HEK293 (cell line): ENCODE measurements around the gene SLC35E3.

Source experiments
- CTCF ChIA-PET: fragments of 350-600 bp; formaldehyde crosslinking; extraction: SDS; loops from one replicate; lab custom pipeline; 2021; ENCODE audit warnings: antibody characterized with exemption; lab: Yijun Ruan, JAX
- POLR2A ChIA-PET: fragments of 300-600 bp; formaldehyde crosslinking; extraction: SDS; loops from one replicate; lab custom pipeline; 2020; ENCODE audit warnings: antibody characterized with exemption, inconsistent platforms; lab: Yijun Ruan, JAX
- H3K27ac ChIP-seq: fragments of 200-500 bp; sonication (Bioruptor generic); 2 replicates; pipeline ENCODE4 v1.5.1; 2014; ENCODE audit warnings: low read depth, low read length, control low read depth, inconsistent platforms; ENCODE audit errors: extremely low read depth
- H3K36me3 ChIP-seq, 2 experiments: fragments of 200-500 bp in 1 of 2; sonication (Bioruptor generic) in 1 of 2; 1 replicate in 1 of 2; 2 replicates in 1 of 2; pipeline ENCODE4 v1.5.1; 2014 to 2017; ENCODE audit warnings: inconsistent platforms in 2 of 2, low read length in 2 of 2; ENCODE audit not compliant: control insufficient read depth in 2 of 2, insufficient read depth in 1 of 2
- H3K4me1 ChIP-seq: fragments of 200-500 bp; sonication (Bioruptor generic); 2 replicates; pipeline ENCODE4 v1.5.1; 2014; ENCODE audit warnings: mild to moderate bottlenecking, low read length, inconsistent platforms; ENCODE audit not compliant: control insufficient read depth, insufficient read depth
- H3K4me3 ChIP-seq: 2 replicates; pipeline ENCODE4 v1.5.1; 2011; ENCODE audit warnings: low read depth, mild to moderate bottlenecking, control low read depth, low read length, moderate library complexity
- H3K9me3 ChIP-seq: fragments of 200-500 bp; sonication (Bioruptor generic); 2 replicates; pipeline ENCODE4 v1.5.1; 2014; ENCODE audit warnings: low read depth, low read length, inconsistent platforms; ENCODE audit not compliant: control insufficient read depth, insufficient read depth
- KLF7 ChIP-seq: fragments of 450-650 bp; formaldehyde crosslinking; IDR thresholded peaks from 2 replicates; pipeline ENCODE4 v1.5.1; 2016; ENCODE audit warnings: missing biosample characterization, missing genetic modification characterization, borderline replicate concordance
- PRDM1 ChIP-seq: fragments of 450-650 bp; formaldehyde crosslinking; IDR thresholded peaks from 2 replicates; pipeline ENCODE4; 2016; ENCODE audit warnings: missing biosample characterization, missing genetic modification characterization
- RBAK ChIP-seq: fragments of 450-650 bp; formaldehyde crosslinking; IDR thresholded peaks from 2 replicates; pipeline ENCODE4 v1.5.1; 2016; ENCODE audit warnings: missing biosample characterization, missing genetic modification characterization
- SP7 ChIP-seq: fragments of 450-650 bp; formaldehyde crosslinking; IDR thresholded peaks from 2 replicates; pipeline ENCODE4 v1.5.1; 2016; ENCODE audit warnings: missing biosample characterization, missing genetic modification characterization
- TCF7L2 ChIP-seq: IDR thresholded peaks from 2 replicates; pipeline ENCODE4 v1.6.1; 2011; ENCODE audit warnings: low read depth, mild to moderate bottlenecking, inconsistent platforms, low read length, moderate library complexity, borderline replicate concordance
- YY2 ChIP-seq: fragments of 450-650 bp; formaldehyde crosslinking; IDR thresholded peaks from 2 replicates; pipeline ENCODE4 v1.5.1; 2016; ENCODE audit warnings: missing biosample characterization, missing genetic modification characterization
- ZNF114 ChIP-seq: fragments of 450-650 bp; formaldehyde crosslinking; IDR thresholded peaks from 2 replicates; pipeline ENCODE4 v1.5.0; 2017; ENCODE audit warnings: missing biosample characterization, missing genetic modification characterization
- ZNF24 ChIP-seq: fragments of 450-650 bp; formaldehyde crosslinking; IDR thresholded peaks from 2 replicates; pipeline ENCODE4 v1.5.1; 2016; ENCODE audit warnings: missing biosample characterization, missing genetic modification characterization
- ZNF48 ChIP-seq: fragments of 450-650 bp; formaldehyde crosslinking; IDR thresholded peaks from 2 replicates; pipeline ENCODE4 v1.5.1; 2016; ENCODE audit warnings: missing biosample characterization, missing genetic modification characterization
- ZNF529 ChIP-seq: fragments of 450-650 bp; formaldehyde crosslinking; IDR thresholded peaks from 2 replicates; pipeline ENCODE4 v1.5.1; 2017; ENCODE audit warnings: missing genetic modification characterization, missing biosample characterization; ENCODE audit not compliant: insufficient replicate concordance
- ZNF549 ChIP-seq: fragments of 450-650 bp; IDR thresholded peaks from 2 replicates; pipeline ENCODE4 v1.5.1; 2018; ENCODE audit warnings: missing biosample characterization, missing genetic modification characterization, mild to moderate bottlenecking, inconsistent platforms, moderate library complexity
- ZNF585B ChIP-seq: fragments of 450-650 bp; formaldehyde crosslinking; IDR thresholded peaks from 2 replicates; pipeline ENCODE4 v1.5.1; 2016; ENCODE audit warnings: missing biosample characterization, missing genetic modification characterization
- ZNF623 ChIP-seq: fragments of 450-650 bp; formaldehyde crosslinking; IDR thresholded peaks from 2 replicates; pipeline ENCODE4 v1.5.1; 2016; ENCODE audit warnings: missing biosample characterization, missing genetic modification characterization
- ZNF624 ChIP-seq: fragments of 450-650 bp; formaldehyde crosslinking; IDR thresholded peaks from 2 replicates; pipeline ENCODE4 v1.5.1; 2017; ENCODE audit warnings: missing biosample characterization, missing genetic modification characterization
- ZNF707 ChIP-seq: fragments of 450-650 bp; formaldehyde crosslinking; IDR thresholded peaks from 2 replicates; pipeline ENCODE4 v1.5.1; 2016; ENCODE audit warnings: missing biosample characterization, missing genetic modification characterization
- ZNF791 ChIP-seq: fragments of 450-650 bp; formaldehyde crosslinking; IDR thresholded peaks from 2 replicates; pipeline ENCODE4 v1.5.1; 2016; ENCODE audit warnings: missing biosample characterization, missing genetic modification characterization
- TF ChIP-seq, protein P1 (sequence below): fragments of 450-650 bp; formaldehyde crosslinking; IDR thresholded peaks from 2 replicates; pipeline ENCODE4 v1.5.1; 2016; ENCODE audit warnings: missing biosample characterization, missing genetic modification characterization
- TF ChIP-seq, protein P2 (sequence below): fragments of 450-650 bp; formaldehyde crosslinking; IDR thresholded peaks from 2 replicates; pipeline ENCODE4 v1.5.1; 2017; ENCODE audit warnings: missing biosample characterization, missing genetic modification characterization
- TF ChIP-seq, protein P3 (sequence below): fragments of 450-650 bp; formaldehyde crosslinking; IDR thresholded peaks from 2 replicates; pipeline ENCODE4 v1.5.1; 2016; ENCODE audit warnings: missing biosample characterization, missing genetic modification characterization

Gene SLC35E3

DNA sequence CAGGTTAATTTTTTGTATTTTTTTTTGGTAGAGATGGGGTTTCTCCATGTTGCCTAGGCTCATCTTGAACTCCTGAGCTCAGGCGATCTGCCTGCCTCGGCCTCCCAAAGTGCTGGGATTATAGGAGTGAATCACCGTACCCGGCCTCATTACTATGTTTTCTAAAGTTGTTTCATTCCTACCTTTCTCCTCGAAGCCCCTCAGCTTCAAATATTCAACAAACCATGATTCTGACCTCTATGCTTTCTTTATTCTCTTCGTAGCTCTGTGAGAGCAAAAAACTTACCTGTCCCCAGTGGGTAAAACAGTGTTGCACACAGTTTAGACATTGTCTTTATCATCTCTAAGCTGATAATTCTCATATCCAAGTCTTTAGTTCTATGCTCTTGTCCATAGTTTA is 35.8 kb downstream of the SLC35E3 start:
- H3K4me3 ChIP-seq: no peak overlapping the region
- H3K9me3 ChIP-seq: no peaks in the 10 kb centered on the region
- no peak overlapping the region for H3K27ac ChIP-seq
- H3K4me1 ChIP-seq: no peaks in the 10 kb centered on the region
- CTCF ChIA-PET: interaction anchor here (1.5 kb wide), 1 partner anchor 10 kb away, joined by 3 read pairs; no protein-coding TSS in a partner anchor
- POLR2A ChIA-PET: no interaction called here
- TF ChIP-seq YY2 (tag by site-specific recombination) (no peak), KLF7 (tag by site-specific recombination) (no peak)
- H3K36me3 ChIP-seq: no peaks in the 10 kb centered on the region

DNA sequence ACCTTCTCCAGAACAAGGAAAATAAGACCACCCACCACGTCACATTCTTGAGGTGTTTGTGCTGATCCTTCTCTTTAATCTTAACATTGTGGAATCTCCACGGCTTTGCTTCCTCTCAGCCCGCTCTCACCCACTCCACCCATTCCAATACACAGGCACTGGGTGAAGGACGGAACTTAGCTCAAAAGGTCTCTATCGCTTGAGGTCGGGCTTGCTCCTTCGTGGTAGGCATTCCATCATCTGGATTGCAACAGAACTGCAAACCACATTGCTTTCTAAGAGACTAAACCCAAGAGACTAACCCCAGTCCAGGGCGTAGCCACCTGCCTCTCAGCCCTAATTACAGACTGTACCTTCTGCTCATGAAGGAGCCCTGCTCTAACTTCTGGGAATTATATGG is 38.0 kb downstream of the SLC35E3 start:
- Histone ChIP-seq H3K4me1 (peaks cover 4% of the 10 kb centered on the region; the same call in 1 of the 2 replicates), H3K27ac (no peak overlapping the region), H3K9me3 (no peaks in the 10 kb centered on the region), H3K4me3 (no peak overlapping the region), H3K36me3 (no peaks in the 10 kb centered on the region)
- TF ChIP-seq RBAK (tag by site-specific recombination) (no peak), ZNF791 (no peak), SP7 (tag by site-specific recombination) (no peak), YY2 (tag by site-specific recombination) (no peak), TCF7L2 (no peak), ZNF623 (tag by site-specific recombination) (no peak), ZNF48 (tag by site-specific recombination) (no peak), ZNF549 (tag by site-specific recombination) (no peak), ZNF624 (tag by site-specific recombination) (no peak), ZNF707 (no peak), ZNF529 (tag by site-specific recombination) (no peak), ZNF24 (tag by site-specific recombination) (no peak), PRDM1 (tag by site-specific recombination) (no peak), ZNF585B (tag by site-specific recombination) (no peak), ZNF114 (tag by site-specific recombination) (no peak)
- TF ChIP-seq, protein P1, sequence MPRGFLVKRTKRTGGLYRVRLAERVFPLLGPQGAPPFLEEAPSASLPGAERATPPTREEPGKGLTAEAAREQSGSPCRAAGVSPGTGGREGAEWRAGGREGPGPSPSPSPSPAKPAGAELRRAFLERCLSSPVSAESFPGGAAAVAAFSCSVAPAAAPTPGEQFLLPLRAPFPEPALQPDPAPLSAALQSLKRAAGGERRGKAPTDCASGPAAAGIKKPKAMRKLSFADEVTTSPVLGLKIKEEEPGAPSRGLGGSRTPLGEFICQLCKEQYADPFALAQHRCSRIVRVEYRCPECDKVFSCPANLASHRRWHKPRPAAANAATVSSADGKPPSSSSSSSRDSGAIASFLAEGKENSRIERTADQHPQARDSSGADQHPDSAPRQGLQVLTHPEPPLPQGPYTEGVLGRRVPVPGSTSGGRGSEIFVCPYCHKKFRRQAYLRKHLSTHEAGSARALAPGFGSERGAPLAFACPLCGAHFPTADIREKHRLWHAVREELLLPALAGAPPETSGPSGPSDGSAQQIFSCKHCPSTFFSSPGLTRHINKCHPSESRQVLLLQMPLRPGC (tag by site-specific recombination): no peak
- TF ChIP-seq, protein P2, sequence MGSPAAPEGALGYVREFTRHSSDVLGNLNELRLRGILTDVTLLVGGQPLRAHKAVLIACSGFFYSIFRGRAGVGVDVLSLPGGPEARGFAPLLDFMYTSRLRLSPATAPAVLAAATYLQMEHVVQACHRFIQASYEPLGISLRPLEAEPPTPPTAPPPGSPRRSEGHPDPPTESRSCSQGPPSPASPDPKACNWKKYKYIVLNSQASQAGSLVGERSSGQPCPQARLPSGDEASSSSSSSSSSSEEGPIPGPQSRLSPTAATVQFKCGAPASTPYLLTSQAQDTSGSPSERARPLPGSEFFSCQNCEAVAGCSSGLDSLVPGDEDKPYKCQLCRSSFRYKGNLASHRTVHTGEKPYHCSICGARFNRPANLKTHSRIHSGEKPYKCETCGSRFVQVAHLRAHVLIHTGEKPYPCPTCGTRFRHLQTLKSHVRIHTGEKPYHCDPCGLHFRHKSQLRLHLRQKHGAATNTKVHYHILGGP (tag by site-specific recombination): no peak
- TF ChIP-seq, protein P3, sequence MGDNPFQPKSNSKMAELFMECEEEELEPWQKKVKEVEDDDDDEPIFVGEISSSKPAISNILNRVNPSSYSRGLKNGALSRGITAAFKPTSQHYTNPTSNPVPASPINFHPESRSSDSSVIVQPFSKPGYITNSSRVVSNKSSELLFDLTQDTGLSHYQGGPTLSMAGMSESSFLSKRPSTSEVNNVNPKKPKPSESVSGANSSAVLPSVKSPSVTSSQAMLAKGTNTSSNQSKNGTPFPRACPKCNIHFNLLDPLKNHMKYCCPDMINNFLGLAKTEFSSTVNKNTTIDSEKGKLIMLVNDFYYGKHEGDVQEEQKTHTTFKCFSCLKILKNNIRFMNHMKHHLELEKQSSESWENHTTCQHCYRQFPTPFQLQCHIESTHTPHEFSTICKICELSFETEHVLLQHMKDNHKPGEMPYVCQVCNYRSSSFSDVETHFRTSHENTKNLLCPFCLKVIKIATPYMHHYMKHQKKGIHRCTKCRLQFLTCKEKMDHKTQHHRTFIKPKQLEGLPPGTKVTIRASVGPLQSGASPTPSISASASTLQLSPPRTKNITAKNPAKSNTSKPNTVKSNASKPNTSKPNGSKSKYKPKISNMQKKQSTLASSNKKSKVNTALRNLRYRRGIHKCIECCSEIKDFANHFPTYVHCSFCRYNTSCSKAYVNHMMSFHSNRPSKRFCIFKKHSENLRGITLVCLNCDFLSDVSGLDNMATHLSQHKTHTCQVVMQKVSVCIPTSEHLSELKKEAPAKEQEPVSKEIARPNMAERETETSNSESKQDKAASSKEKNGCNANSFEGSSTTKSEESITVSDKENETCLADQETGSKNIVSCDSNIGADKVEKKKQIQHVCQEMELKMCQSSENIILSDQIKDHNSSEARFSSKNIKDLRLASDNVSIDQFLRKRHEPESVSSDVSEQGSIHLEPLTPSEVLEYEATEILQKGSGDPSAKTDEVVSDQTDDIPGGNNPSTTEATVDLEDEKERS (tag by site-specific recombination): no peak
- ChIA-PET CTCF (no interaction called here), POLR2A (no interaction called here)
